HG02610 (cell line): Measurements from ENCODE around the gene ZBTB32.

Source experiments
- ATAC-seq: cut with Tn5 transposase; IDR thresholded peaks from one replicate; pipeline ENCODE4 v1.9.1; 2021; ENCODE audit warnings: mild to moderate bottlenecking, moderate library complexity; ENCODE audit not compliant: unreplicated experiment

Gene ZBTB32

GRCh38 chr19:35751839-35752745, 47.7 kb downstream of the ZBTB32 start:
- no peak for ATAC-seq

GRCh38 chr19:35752746-35753350, 48.5 kb downstream of the ZBTB32 start:
- ATAC-seq, result no peak

- ATAC-seq, result no peak
Measured at GRCh38 chr19:35753634-35754369, 49.4 kb downstream of the ZBTB32 start.

- ATAC-seq, result no peak
Measured at GRCh38 chr19:35754370-35755130, 50.2 kb downstream of the ZBTB32 start.

- no peak for ATAC-seq
Measured at GRCh38 chr19:35755131-35755549, 50.8 kb downstream of the ZBTB32 start.

GRCh38 chr19:35755550-35756376, 51.4 kb downstream of the ZBTB32 start:
- no peak for ATAC-seq

- ATAC-seq, result no peak
Measured at GRCh38 chr19:35756377-35757230, 52.2 kb downstream of the ZBTB32 start, which contains the start of gene HSPB6. HSPB6 (minus strand) TSS chr19:35757029; CDS start chr19:35757008, 21 bp downstream.

GRCh38 chr19:35757231-35757748, 52.9 kb downstream of the ZBTB32 start:
- ATAC-seq, result no peak

- peak; percentile 96 for ATAC-seq
Measured at GRCh38 chr19:35757749-35758608, 53.6 kb downstream of the ZBTB32 start, which contains the start of gene PROSER3. PROSER3 (plus strand) TSS chr19:35758176; CDS start chr19:35758216, 40 bp downstream.

- ATAC-seq, result no peak
Measured at GRCh38 chr19:35759697-35760096, 55.3 kb downstream of the ZBTB32 start.

GRCh38 chr19:35760711-35761349, 56.5 kb downstream of the ZBTB32 start:
- ATAC-seq, result no peak

GRCh38 chr19:35764432-35765315, 60.3 kb downstream of the ZBTB32 start:
- ATAC-seq, result no peak
